Effector memory CD4-positive, alpha-beta T cell (primary cell): ENCODE measurements around the gene SLC49A3.

Experiments
- DNase-seq, 3 donors: peaks; one replicate each; pipeline ENCODE4 v3.0.0-alpha.2; 2020
- H3K27ac ChIP-seq: 2 replicates; pipeline ENCODE4 v1.7.0; 2013; ENCODE audit warnings: mild to moderate bottlenecking, low read length, moderate library complexity; ENCODE audit not compliant: insufficient read depth, poor library complexity, severe bottlenecking
- H3K27me3 ChIP-seq: replicated peaks from 2 replicates; pipeline ENCODE4 v1.7.0; 2013; ENCODE audit warnings: mild to moderate bottlenecking, low read length; ENCODE audit not compliant: insufficient read depth, control insufficient read depth, poor library complexity, severe bottlenecking
- H3K36me3 ChIP-seq: 2 replicates; pipeline ENCODE4 v1.7.0; 2013; ENCODE audit warnings: mild to moderate bottlenecking, low read length, moderate library complexity; ENCODE audit not compliant: control insufficient read depth, insufficient read depth
- H3K4me1 ChIP-seq: 2 replicates; pipeline ENCODE4 v1.7.0; 2013; ENCODE audit warnings: low read length, mild to moderate bottlenecking; ENCODE audit not compliant: control insufficient read depth, insufficient read depth, poor library complexity, severe bottlenecking
- H3K4me3 ChIP-seq: 2 replicates; pipeline ENCODE4 v1.7.0; 2013; ENCODE audit warnings: low read length, low read depth, mild to moderate bottlenecking; ENCODE audit not compliant: insufficient read depth, poor library complexity, severe bottlenecking
- H3K9me3 ChIP-seq: 2 replicates; pipeline ENCODE4 v1.7.0; 2013; ENCODE audit warnings: mild to moderate bottlenecking, low read length, moderate library complexity; ENCODE audit not compliant: control insufficient read depth

SLC49A3 gene

DNA sequence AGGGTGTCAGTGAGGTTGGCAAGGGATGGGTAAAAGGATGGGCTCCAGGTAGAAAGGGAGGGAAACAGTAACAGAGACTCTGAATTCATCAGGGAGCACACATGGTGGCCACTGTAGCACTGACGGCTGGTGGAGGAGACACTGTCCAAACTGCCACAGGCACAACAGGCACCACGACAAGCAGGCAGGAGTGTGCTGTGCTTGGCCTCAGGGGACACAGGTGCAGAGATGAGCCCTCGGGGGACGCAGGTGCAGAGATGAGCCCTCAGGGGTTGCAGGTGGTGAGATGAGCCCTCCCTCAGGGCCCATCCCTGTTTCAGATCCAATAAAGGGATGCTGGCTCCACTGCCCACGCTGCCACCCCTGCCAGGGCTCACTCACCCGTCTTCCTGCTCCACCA, 56.0 kb downstream of the SLC49A3 start:
- H3K9me3 ChIP-seq: no peaks in the 10 kb centered on the region
- no peak overlapping the region for H3K4me3 ChIP-seq
- no peak for DNase-seq
- H3K27me3 ChIP-seq: no peaks in the 10 kb centered on the region
- no peaks in the 10 kb centered on the region for H3K4me1 ChIP-seq
- no peak overlapping the region for H3K27ac ChIP-seq
- no peaks in the 10 kb centered on the region for H3K36me3 ChIP-seq

DNA sequence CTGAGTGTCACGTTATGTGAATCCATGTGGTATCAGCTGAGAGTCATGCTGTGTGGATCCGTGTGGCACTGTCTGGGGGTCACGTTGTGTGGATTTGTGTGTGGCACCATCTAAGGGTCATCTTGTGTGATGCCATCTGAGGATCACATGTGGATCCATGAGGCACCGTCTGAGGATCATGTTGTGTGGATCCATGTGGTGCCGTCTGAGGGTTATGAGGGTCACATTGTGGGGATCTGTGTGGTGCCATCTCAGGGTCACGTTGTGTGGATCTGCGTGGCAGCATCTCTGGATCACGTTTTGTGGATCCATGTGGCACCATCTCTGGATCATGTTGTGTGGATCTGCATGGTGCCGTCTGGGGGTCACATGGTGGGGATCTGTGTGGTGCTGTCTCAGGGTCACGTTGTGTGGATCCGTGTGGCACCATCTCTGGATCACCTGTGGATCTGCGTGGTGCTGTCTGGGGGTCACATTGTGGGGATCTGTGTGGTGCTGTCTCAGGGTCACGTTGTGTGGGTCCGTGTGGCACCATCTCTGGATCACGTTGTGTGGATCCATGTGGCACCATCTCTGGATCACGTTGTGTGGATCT, 56.7 kb downstream of the SLC49A3 start:
- Histone ChIP-seq H3K27ac (no peak overlapping the region), H3K4me3 (no peak overlapping the region), H3K9me3 (no peaks in the 10 kb centered on the region), H3K4me1 (no peaks in the 10 kb centered on the region), H3K27me3 (no peaks in the 10 kb centered on the region), H3K36me3 (no peaks in the 10 kb centered on the region)
- DNase-seq: no peak
